ENCODE results near the gene KDM5A.

The KDM5A gene

DNA sequence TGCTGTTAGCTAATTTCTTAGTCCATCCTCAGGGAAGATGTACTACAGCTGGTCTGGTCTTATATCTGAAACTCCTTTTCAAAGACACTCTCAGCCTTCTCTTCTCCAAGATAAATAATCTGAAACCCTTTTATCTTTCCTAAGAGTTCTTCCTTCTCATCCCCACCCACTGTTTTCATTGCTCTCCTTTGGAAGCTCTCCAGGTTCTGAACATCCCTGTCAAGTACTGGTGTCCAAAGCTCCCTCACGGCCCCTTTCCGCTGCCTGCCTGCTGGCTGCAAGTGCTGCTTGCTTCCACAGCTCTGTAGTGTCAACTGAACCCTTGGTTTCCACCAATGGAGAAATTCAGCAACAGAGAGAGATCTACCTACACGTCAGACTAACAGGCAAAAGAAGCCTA is 119.9 kb downstream of the KDM5A start:
- TF ChIP-seq, protein P1, sequence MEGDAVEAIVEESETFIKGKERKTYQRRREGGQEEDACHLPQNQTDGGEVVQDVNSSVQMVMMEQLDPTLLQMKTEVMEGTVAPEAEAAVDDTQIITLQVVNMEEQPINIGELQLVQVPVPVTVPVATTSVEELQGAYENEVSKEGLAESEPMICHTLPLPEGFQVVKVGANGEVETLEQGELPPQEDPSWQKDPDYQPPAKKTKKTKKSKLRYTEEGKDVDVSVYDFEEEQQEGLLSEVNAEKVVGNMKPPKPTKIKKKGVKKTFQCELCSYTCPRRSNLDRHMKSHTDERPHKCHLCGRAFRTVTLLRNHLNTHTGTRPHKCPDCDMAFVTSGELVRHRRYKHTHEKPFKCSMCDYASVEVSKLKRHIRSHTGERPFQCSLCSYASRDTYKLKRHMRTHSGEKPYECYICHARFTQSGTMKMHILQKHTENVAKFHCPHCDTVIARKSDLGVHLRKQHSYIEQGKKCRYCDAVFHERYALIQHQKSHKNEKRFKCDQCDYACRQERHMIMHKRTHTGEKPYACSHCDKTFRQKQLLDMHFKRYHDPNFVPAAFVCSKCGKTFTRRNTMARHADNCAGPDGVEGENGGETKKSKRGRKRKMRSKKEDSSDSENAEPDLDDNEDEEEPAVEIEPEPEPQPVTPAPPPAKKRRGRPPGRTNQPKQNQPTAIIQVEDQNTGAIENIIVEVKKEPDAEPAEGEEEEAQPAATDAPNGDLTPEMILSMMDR (IDR thresholded peaks at IDR 0.05; ENCODE audit: low read depth, low read length) = no peak
- no peak for DNase-seq

DNA sequence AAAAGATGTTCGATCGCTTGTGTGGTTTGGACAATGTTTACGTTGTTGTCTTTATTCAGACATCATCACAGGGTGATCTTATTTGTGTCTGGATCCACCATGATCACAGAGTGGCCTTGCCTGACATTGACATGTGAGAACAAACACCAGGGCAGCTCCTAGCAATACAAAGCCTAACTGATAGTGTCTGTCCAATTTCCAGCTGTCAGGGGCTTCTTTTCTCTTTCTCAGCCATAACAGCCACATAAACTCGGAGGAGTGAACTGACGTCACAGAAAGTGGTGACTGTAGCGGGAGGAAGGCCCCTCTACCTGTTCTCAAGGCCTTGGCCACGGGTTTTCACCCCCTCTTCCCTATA is 120.7 kb downstream of the KDM5A start:
- Histone ChIP-seq H3K9me3 (ENCODE audit: severe bottlenecking) (no peaks in the 10 kb centered on the region), H3K27ac (no peak overlapping the region), H3K4me3 (ENCODE audit: low read depth, low read length) (no peak overlapping the region), H3K27me3 (ENCODE audit: insufficient read depth, low read depth, severe bottlenecking) (no peaks in the 10 kb centered on the region), H3K36me3 (no peaks in the 10 kb centered on the region)
- TF ChIP-seq, protein P1 (IDR thresholded peaks at IDR 0.05; ENCODE audit: low read depth, low read length) = no peak
- DNase-seq = no peak

More for the DNA sequence above, 119.9 kb downstream of the KDM5A start:
- Histone ChIP-seq H3K9me3 (ENCODE audit: severe bottlenecking) (no peaks in the 10 kb centered on the region), H3K27me3 (ENCODE audit: insufficient read depth, low read depth, severe bottlenecking) (no peaks in the 10 kb centered on the region), H3K36me3 (no peaks in the 10 kb centered on the region), H3K4me3 (ENCODE audit: low read depth, low read length) (no peak overlapping the region), H3K27ac (no peak overlapping the region)

DNA sequence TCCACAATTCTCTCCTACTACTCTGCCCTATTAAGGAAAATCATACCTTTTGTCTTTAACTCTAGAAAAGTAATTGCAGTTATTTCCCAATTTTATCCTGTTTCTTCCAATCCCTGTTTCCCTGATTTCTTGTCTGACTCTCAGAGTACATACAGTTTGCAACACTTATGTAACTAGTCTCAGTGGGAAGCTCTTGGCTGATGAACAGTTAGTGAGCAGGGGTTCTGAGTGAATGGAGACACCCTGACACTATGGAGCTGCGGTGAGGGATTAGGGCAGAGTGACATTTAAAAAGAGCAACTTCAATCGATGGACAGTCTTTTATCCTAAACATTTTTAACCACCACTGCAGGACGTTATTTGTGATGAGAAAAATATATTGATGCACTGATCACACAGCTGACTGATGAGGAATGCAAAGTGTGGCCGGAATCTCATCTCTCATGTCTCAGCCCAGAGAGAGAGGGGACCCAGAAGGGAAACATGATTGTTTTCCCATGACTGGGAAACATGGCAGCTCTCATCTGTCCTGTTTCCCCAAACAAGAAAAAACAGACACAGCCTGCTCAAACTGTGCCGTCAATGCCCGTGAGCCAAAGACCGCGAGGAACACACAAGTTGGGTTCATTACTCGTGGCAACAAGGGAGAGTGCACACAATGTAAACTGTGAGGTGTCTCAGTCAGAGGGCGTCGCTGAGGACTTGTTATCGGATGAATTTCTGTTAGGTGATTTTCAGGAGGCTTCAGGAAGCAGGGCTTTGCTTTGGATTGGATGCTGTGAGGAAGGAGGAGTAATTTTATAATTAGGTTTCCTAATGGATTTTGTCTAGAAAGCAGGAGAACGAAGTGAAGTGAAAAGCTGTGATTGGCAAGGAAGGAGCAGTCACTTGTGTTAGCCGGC is 121.3 kb downstream of the KDM5A start:
- TF ChIP-seq, protein P1 (IDR thresholded peaks at IDR 0.05; ENCODE audit: low read depth, low read length) = no peak
- no peak for DNase-seq

DNA sequence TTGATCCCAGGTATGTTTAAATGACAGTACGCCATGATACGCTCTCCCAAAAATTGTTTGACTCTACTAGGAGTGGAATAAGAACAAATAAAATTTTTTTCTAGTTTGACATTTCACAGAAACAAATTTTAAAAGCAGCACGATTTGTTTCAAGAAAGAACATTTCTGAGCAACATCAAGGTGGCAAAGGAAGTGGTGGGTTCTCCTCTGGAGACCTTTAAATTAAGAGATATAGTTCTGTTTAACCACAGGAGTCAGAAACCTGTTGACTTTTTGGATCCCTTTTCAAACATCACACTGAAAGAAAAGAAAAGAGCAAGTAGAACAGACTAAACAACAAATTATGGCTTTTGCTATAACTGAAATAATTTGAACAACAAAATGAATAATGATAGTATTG is 124.0 kb downstream of the KDM5A start:
- Histone ChIP-seq H3K9me3 (ENCODE audit: severe bottlenecking) (no peaks in the 10 kb centered on the region), H3K36me3 (no peaks in the 10 kb centered on the region), H3K27ac (no peak overlapping the region), H3K4me3 (ENCODE audit: low read depth, low read length) (no peak overlapping the region), H3K27me3 (ENCODE audit: insufficient read depth, low read depth, severe bottlenecking) (no peaks in the 10 kb centered on the region)
- no peak for DNase-seq
- TF ChIP-seq, protein P1 (IDR thresholded peaks at IDR 0.05; ENCODE audit: low read depth, low read length) = no peak

More for the DNA sequence above, 121.3 kb downstream of the KDM5A start:
- Histone ChIP-seq H3K27me3 (ENCODE audit: insufficient read depth, low read depth, severe bottlenecking) (no peaks in the 10 kb centered on the region), H3K9me3 (ENCODE audit: severe bottlenecking) (no peaks in the 10 kb centered on the region), H3K36me3 (no peaks in the 10 kb centered on the region), H3K4me3 (ENCODE audit: low read depth, low read length) (no peak overlapping the region), H3K27ac (no peak overlapping the region)

DNA sequence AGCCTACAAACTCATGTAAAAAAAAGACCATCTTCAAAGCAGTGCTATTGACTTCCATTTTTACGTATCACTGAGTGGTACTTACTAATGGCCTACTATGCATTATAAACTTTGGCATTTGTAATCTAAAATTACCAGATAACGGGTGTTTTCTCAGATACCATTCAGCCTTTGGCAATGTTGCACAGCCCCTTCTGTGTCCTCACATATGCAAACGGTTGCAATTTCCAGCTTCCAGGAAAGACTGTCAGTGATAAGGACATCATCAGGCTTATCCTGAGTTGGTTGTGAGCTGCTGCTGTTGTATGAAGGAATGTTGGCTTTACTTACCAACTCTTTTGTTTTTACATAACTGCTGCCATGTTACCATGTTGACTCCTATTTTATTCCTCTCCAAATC is 124.9 kb downstream of the KDM5A start:
- no peak overlapping the region for H3K4me3 ChIP-seq (ENCODE audit: low read depth, low read length)

More for the DNA sequence above, 124.9 kb downstream of the KDM5A start:
- Histone ChIP-seq H3K27me3 (ENCODE audit: insufficient read depth, low read depth, severe bottlenecking) (no peaks in the 10 kb centered on the region), H3K27ac (no peak overlapping the region), H3K36me3 (no peaks in the 10 kb centered on the region), H3K9me3 (ENCODE audit: severe bottlenecking) (no peaks in the 10 kb centered on the region)
- DNase-seq = no peak
- TF ChIP-seq, protein P1 (IDR thresholded peaks at IDR 0.05; ENCODE audit: low read depth, low read length) = no peak
